Activated naive CD4-positive, alpha-beta T cell treated with anti-CD3 and anti-CD28 coated beads, Interleukin-2, amount 10 ng/mL, durations not matched to agents 7 days and 5 days (primary cell): Measurements from ENCODE around the gene DENND4B.
"Not testable (repeated sequence)": the region's sequence is repeated elsewhere in the genome, so short reads cannot be mapped to it uniquely, and the experiment has no call there.

Source experiments
- CTCF ChIA-PET: fragments of 350-600 bp; sonication (Branson Sonifier 250); formaldehyde crosslinking; loops from one replicate; lab custom pipeline; 2021; ENCODE audit warnings: antibody characterized with exemption; lab: Charles Lee
- DNase-seq: peaks from one replicate; pipeline ENCODE4 v3.0.0-alpha.2; 2020
- H3K27ac Mint-ChIP-seq: one replicate; pipeline ENCODE4 v1.8.0; 2021; ENCODE audit warnings: mild to moderate bottlenecking, moderate library complexity, mixed read lengths
- H3K27me3 Mint-ChIP-seq: one replicate; pipeline ENCODE4 v1.8.0; 2021; ENCODE audit warnings: mild to moderate bottlenecking, mixed read lengths
- H3K36me3 Mint-ChIP-seq: one replicate; pipeline ENCODE4 v1.8.0; 2021; ENCODE audit warnings: mixed read lengths
- H3K4me1 Mint-ChIP-seq: one replicate; pipeline ENCODE4 v1.8.0; 2021; ENCODE audit warnings: mixed read lengths
- H3K4me3 Mint-ChIP-seq: one replicate; pipeline ENCODE4 v1.8.0; 2021; ENCODE audit warnings: mild to moderate bottlenecking, moderate library complexity, mixed read lengths
- H3K9me3 Mint-ChIP-seq: one replicate; pipeline ENCODE4 v1.8.0; 2021; ENCODE audit warnings: mixed read lengths

Gene DENND4B

GRCh38 chr1:153946622-153947241 lies at the start of gene DENND4B:
Gene DENND4B, minus strand, starts transcription at chr1:153946718. Its CDS starts 2,344 bp downstream, at chr1:153944374.
- H3K27ac Mint-ChIP-seq = peak within 1 kb of the TSS; percentile 99
- peak; percentile 80 for DNase-seq
- CTCF ChIA-PET = interaction anchor here (0.6 to 3.3 kb wide), 15 partner anchors 9 to 380 kb away, joined by 3 to 23 read pairs (median 4); partner anchors contain the start of genes CREB3L4, GATAD2B, RAB13 and RPS27
- peak within 1 kb of the TSS; percentile 96 for H3K4me3 Mint-ChIP-seq
- H3K4me1 Mint-ChIP-seq = peaks cover 36% of the 10 kb centered on the region
- peaks cover 67% of the 10 kb centered on the region for H3K36me3 Mint-ChIP-seq
- H3K27me3 Mint-ChIP-seq = peaks cover 4% of the 10 kb centered on the region
- H3K9me3 Mint-ChIP-seq = no peaks in the 10 kb centered on the region

- no peaks in the 10 kb centered on the region for H3K27me3 Mint-ChIP-seq
- peaks cover 20% of the 10 kb centered on the region for H3K4me1 Mint-ChIP-seq
- DNase-seq = no peak
- no peak overlapping the region for H3K27ac Mint-ChIP-seq
- H3K4me3 Mint-ChIP-seq = no peak overlapping the region
- peaks cover 32% of the 10 kb centered on the region for H3K36me3 Mint-ChIP-seq
- CTCF ChIA-PET = no interaction called here
- H3K9me3 Mint-ChIP-seq = no peaks in the 10 kb centered on the region
Measured at GRCh38 chr1:153995640-153996039, 49.1 kb upstream of the DENND4B start.

GRCh38 chr1:153995202-153995601 lies 48.7 kb upstream of the DENND4B start:
- peaks cover 34% of the 10 kb centered on the region for H3K36me3 Mint-ChIP-seq
- H3K4me3 Mint-ChIP-seq = no peak overlapping the region
- H3K9me3 Mint-ChIP-seq = no peaks in the 10 kb centered on the region
- H3K27ac Mint-ChIP-seq = no peak overlapping the region
- no peak for DNase-seq
- CTCF ChIA-PET = no interaction called here
- peaks cover 24% of the 10 kb centered on the region for H3K4me1 Mint-ChIP-seq
- H3K27me3 Mint-ChIP-seq = no peaks in the 10 kb centered on the region

- Mint-ChIP-seq H3K27ac (peak overlapping the region; percentile 97), H3K9me3 (no peaks in the 10 kb centered on the region), H3K27me3 (no peaks in the 10 kb centered on the region), H3K36me3 (peaks cover 34% of the 10 kb centered on the region), H3K4me1 (peaks cover 35% of the 10 kb centered on the region), H3K4me3 (peak overlapping the region; percentile 93)
- CTCF ChIA-PET = interaction anchor here (0.8 to 1.5 kb wide), 2 partner anchors 45 to 321 kb away, joined by 3 read pairs; partner anchors contain the start of genes DENND4B and ILF2
- no peak for DNase-seq
Measured at GRCh38 chr1:153991806-153992205, 45.3 kb upstream of the DENND4B start.

- no peak for DNase-seq
- peaks cover 33% of the 10 kb centered on the region for H3K36me3 Mint-ChIP-seq
- H3K4me1 Mint-ChIP-seq = peaks cover 40% of the 10 kb centered on the region
Measured at GRCh38 chr1:153991151-153991630, 44.7 kb upstream of the DENND4B start.

GRCh38 chr1:153990468-153991150 lies 44.1 kb upstream of the DENND4B start, which contains the start of gene RPS27:
Gene RPS27, plus strand, starts transcription at chr1:153990762. Its CDS starts 35 bp downstream, at chr1:153990797.
- Mint-ChIP-seq H3K27me3 (peaks cover 4% of the 10 kb centered on the region), H3K9me3 (no peaks in the 10 kb centered on the region), H3K4me1 (peaks cover 42% of the 10 kb centered on the region), H3K4me3 (peak within 1 kb of the TSS; percentile 93), H3K27ac (peak within 1 kb of the TSS; percentile 97), H3K36me3 (peaks cover 30% of the 10 kb centered on the region)
- DNase-seq = peak; percentile 92
- CTCF ChIA-PET = interaction anchor here (1.3 to 1.6 kb wide), 3 partner anchors 44 to 313 kb away, joined by 3 to 5 read pairs (median 4); partner anchors contain the start of gene DENND4B

More at GRCh38 chr1:153991151-153991630, 44.7 kb upstream of the DENND4B start:
- Mint-ChIP-seq H3K9me3 (no peaks in the 10 kb centered on the region), H3K4me3 (peak overlapping the region; percentile 93), H3K27me3 (no peaks in the 10 kb centered on the region), H3K27ac (peak overlapping the region; percentile 97)
- CTCF ChIA-PET = interaction anchor here (1.3 to 1.6 kb wide), 3 partner anchors 45 to 313 kb away, joined by 3 to 5 read pairs (median 4); partner anchors contain the start of gene DENND4B

- CTCF ChIA-PET = interaction anchor here (0.6 to 4.7 kb wide), 24 partner anchors 10 to 482 kb away, joined by 3 to 54 read pairs (median 6); partner anchors contain the start of genes CREB3L4, CRTC2, JTB and SLC27A3
- Mint-ChIP-seq H3K27ac (peak overlapping the region; percentile 89), H3K4me1 (peaks cover 44% of the 10 kb centered on the region), H3K27me3 (peaks cover 18% of the 10 kb centered on the region), H3K9me3 (no peaks in the 10 kb centered on the region), H3K36me3 (peaks cover 18% of the 10 kb centered on the region), H3K4me3 (no peak overlapping the region)
- DNase-seq = no peak
Measured at GRCh38 chr1:153987621-153988020, 41.1 kb upstream of the DENND4B start.

- peak within 1 kb of the TSS; percentile 39 for H3K4me3 Mint-ChIP-seq
- no peak for DNase-seq
- H3K4me1 Mint-ChIP-seq = peaks cover 31% of the 10 kb centered on the region
- H3K36me3 Mint-ChIP-seq = peaks cover 7% of the 10 kb centered on the region
- H3K27me3 Mint-ChIP-seq = peaks cover 22% of the 10 kb centered on the region
- H3K27ac Mint-ChIP-seq = peak within 1 kb of the TSS; percentile 89
- no peaks in the 10 kb centered on the region for H3K9me3 Mint-ChIP-seq
- CTCF ChIA-PET = interaction anchor here (0.7 to 4.7 kb wide), 34 partner anchors 8 to 476 kb away, joined by 3 to 54 read pairs (median 6); partner anchors contain the start of genes CREB3L4, CRTC2, DENND4B and GATAD2B
Measured at GRCh38 chr1:153985941-153986761, 39.6 kb upstream of the DENND4B start, which contains the start of gene RAB13. Gene RAB13, minus strand, starts transcription at chr1:153986339. Its CDS starts 103 bp downstream, at chr1:153986236.

GRCh38 chr1:153985341-153985912 lies 38.9 kb upstream of the DENND4B start:
- CTCF ChIA-PET = interaction anchor here (0.8 to 4.7 kb wide), 19 partner anchors 8 to 323 kb away, joined by 3 to 54 read pairs (median 6); partner anchors contain the start of genes CREB3L4, CRTC2, DENND4B and JTB
- H3K4me1 Mint-ChIP-seq = peaks cover 29% of the 10 kb centered on the region
- peak overlapping the region; percentile 50 for H3K27ac Mint-ChIP-seq
- DNase-seq = no peak
- H3K36me3 Mint-ChIP-seq = no peaks in the 10 kb centered on the region
- H3K4me3 Mint-ChIP-seq = no peak overlapping the region
- H3K9me3 Mint-ChIP-seq = no peaks in the 10 kb centered on the region
- peaks cover 22% of the 10 kb centered on the region for H3K27me3 Mint-ChIP-seq

- no peaks in the 10 kb centered on the region for H3K9me3 Mint-ChIP-seq
- H3K4me3 Mint-ChIP-seq = no peak overlapping the region
- H3K36me3 Mint-ChIP-seq = no peaks in the 10 kb centered on the region
- H3K4me1 Mint-ChIP-seq = peaks cover 23% of the 10 kb centered on the region
- CTCF ChIA-PET = interaction anchor here (0.8 to 4.7 kb wide), 6 partner anchors 17 to 194 kb away, joined by 3 to 54 read pairs (median 7); partner anchors contain the start of genes CREB3L4 and SLC39A1
- H3K27ac Mint-ChIP-seq = no peak overlapping the region
- no peak for DNase-seq
- peaks cover 22% of the 10 kb centered on the region for H3K27me3 Mint-ChIP-seq
Measured at GRCh38 chr1:153984123-153984894, 37.8 kb upstream of the DENND4B start.

- DNase-seq, H3K36me3 Mint-ChIP-seq, H3K9me3 Mint-ChIP-seq, H3K27ac Mint-ChIP-seq, CTCF ChIA-PET, H3K4me3 Mint-ChIP-seq: not testable (repeated sequence)
- Mint-ChIP-seq H3K4me1 (peaks cover 30% of the 10 kb centered on the region), H3K27me3 (peaks cover 22% of the 10 kb centered on the region)
Measured at GRCh38 chr1:153981735-153982134, 35.2 kb upstream of the DENND4B start.

- H3K9me3 Mint-ChIP-seq, H3K27me3 Mint-ChIP-seq, DNase-seq: not testable (repeated sequence)
- Mint-ChIP-seq H3K36me3 (peaks cover 26% of the 10 kb centered on the region), H3K4me1 (peaks cover 37% of the 10 kb centered on the region), H3K27ac (peak overlapping the region; percentile 69), H3K4me3 (peak overlapping the region; percentile 89)
- CTCF ChIA-PET = interaction anchor here (1.5 to 1.9 kb wide), 2 partner anchors 13 to 32 kb away, joined by 3 to 7 read pairs; partner anchors contain the start of gene DENND4B
Measured at GRCh38 chr1:153979091-153979490, 32.6 kb upstream of the DENND4B start.
